Measurements from ENCODE around the gene ASB6. TPM values are rescaled to one million over a fixed set of nuclear protein-coding genes. Genes with fewer than 3 reads are reported as not detected.

ASB6 gene
- total RNA-seq, 2 experiments from 2014 or later: 25.0 to 26.4 TPM

DNA sequence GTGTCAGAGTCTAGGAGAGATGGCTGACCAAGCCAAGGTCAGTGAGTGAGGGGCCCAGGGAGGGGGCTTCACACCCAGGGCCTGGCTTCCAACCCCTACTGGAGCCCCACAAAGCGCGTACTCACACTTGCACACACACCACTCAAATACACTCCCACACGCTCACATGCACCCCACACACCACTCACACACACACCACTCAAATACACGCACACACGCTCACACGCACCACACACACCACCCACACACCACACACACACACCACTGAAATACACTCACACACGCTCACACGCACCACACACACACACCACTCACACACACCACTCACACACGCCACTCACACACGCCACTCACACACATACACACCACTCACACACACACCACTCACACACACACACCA is 5.7 kb upstream of the ASB6 start:
- CTCF ChIA-PET: no interaction called here
- DNase-seq (no peak), ATAC-seq (no peak)
- Mint-ChIP-seq H3K36me3 (no peaks in the 10 kb centered on the region), H3K27me3 (no peaks in the 10 kb centered on the region), H3K9me3 (ENCODE audit: low read depth) (no peaks in the 10 kb centered on the region), H3K4me3 (no peak overlapping the region), H3K27ac (no peak overlapping the region), H3K4me1 (peaks cover 2% of the 10 kb centered on the region)

DNA sequence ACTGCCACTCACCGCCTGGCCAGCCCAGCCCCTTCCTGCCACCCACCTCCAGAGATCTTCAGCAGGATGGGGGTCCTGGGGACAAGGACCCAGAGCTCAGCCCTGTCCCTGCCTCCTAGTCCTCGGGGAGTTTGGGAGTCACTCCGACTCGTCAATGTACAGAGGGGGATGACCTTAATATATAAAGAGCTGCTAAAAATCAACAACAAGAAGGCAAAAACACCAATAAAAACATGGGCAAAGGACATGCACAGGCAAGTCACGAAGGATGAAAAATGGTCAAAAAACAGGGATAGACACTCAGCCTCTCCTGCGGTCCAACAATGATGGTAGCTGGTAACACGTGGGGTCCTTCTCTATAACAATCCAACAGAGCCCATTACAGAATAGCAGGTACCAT is 4.7 kb upstream of the ASB6 start:
- peaks cover 5% of the 10 kb centered on the region for H3K4me1 Mint-ChIP-seq
- H3K4me3 Mint-ChIP-seq: no peak overlapping the region
- H3K9me3 Mint-ChIP-seq (ENCODE audit: low read depth): no peaks in the 10 kb centered on the region
- DNase-seq (no peak), ATAC-seq (no peak)
- no peak overlapping the region for H3K27ac Mint-ChIP-seq
- H3K36me3 Mint-ChIP-seq: no peaks in the 10 kb centered on the region
- CTCF ChIA-PET: interaction anchor here (0.9 to 1.0 kb wide), 2 partner anchors 16 to 91 kb away, joined by 3 read pairs; no protein-coding TSS in a partner anchor
- no peaks in the 10 kb centered on the region for H3K27me3 Mint-ChIP-seq

DNA sequence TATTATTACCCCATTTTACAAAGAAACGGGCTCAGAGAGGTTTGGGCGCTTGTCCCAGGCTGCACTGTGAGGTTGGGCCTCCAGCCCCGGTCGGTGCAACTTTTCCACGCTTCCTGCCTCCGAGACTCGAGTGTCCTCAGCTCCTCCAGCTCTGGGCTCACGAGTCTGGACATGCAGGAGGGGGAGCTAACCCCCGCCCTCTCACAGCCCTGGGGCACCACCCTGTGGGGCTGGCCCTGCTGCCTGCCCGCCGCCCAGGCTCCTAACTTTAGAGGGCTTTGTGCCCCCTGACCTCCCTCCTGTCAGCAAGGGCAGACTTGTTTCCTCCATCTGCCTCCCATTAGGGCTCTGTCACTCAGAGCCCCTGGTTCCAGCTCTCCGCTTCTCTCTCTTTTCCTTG is 4.3 kb upstream of the ASB6 start:
- no peaks in the 10 kb centered on the region for H3K36me3 Mint-ChIP-seq
- peaks cover 7% of the 10 kb centered on the region for H3K4me1 Mint-ChIP-seq
- H3K4me3 Mint-ChIP-seq: no peak overlapping the region
- no peaks in the 10 kb centered on the region for H3K27me3 Mint-ChIP-seq
- CTCF ChIA-PET: interaction anchor here (0.9 to 1.0 kb wide), 2 partner anchors 16 to 91 kb away, joined by 3 read pairs; no protein-coding TSS in a partner anchor
- DNase-seq: no peak
- no peak overlapping the region for H3K27ac Mint-ChIP-seq
- H3K9me3 Mint-ChIP-seq (ENCODE audit: low read depth): no peaks in the 10 kb centered on the region
- ATAC-seq: no peak

DNA sequence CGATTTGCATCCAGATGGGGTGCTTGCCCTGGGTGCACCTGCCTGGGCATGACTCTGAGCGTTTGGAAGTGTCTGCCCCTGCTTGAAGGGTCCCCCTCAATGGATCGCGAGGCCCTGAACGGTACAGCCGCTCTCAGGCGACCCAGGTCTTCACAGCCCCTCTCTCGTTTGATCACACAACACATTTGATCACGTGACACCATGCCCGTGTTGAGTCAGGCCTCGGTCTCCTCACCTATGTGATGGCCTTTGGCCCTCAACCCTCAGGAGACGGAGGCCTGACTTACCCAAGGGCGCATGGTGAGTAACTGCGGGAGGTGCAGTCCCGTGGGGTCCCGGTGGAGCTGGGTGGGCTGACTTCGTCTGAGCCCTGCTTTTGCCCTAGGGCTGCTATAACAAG is 3.0 kb upstream of the ASB6 start:
- Mint-ChIP-seq H3K9me3 (ENCODE audit: low read depth) (no peaks in the 10 kb centered on the region), H3K4me1 (peaks cover 18% of the 10 kb centered on the region)
- ATAC-seq: no peak

DNA sequence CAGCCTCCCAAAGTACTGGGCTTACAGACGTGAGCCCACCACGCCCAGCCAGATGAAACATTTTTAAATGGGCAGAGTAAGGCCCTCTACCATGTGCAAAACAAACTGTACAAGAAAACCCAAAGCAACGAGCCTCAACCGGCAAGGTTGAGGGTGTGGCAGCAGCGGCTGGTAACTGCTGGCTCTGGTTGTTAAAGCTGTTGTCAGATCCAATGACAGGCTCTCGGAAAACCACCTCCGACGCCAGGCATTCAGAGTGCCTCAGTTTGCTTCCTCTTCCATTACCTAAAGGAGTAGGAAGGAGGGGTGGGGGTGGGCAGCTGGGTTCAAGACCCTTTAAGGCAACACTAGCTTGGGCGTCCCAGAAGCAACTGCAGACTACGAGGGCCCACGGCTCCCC is 2.4 kb upstream of the ASB6 start:
- no peak overlapping the region for H3K27ac Mint-ChIP-seq
- H3K36me3 Mint-ChIP-seq: no peaks in the 10 kb centered on the region
- DNase-seq (no peak), ATAC-seq (no peak)
- no peak overlapping the region for H3K4me3 Mint-ChIP-seq
- H3K4me1 Mint-ChIP-seq: peaks cover 19% of the 10 kb centered on the region
- H3K27me3 Mint-ChIP-seq: no peaks in the 10 kb centered on the region
- no peaks in the 10 kb centered on the region for H3K9me3 Mint-ChIP-seq (ENCODE audit: low read depth)
- CTCF ChIA-PET: interaction anchor here (2.1 to 3.4 kb wide), 2 partner anchors 82 to 94 kb away, joined by 12 to 13 read pairs; no protein-coding TSS in a partner anchor

More for the DNA sequence above, 3.0 kb upstream of the ASB6 start:
- Mint-ChIP-seq H3K36me3 (no peaks in the 10 kb centered on the region), H3K27me3 (no peaks in the 10 kb centered on the region), H3K27ac (no peak overlapping the region), H3K4me3 (no peak overlapping the region)
- CTCF ChIA-PET: interaction anchor here (3.4 kb wide), 1 partner anchor 93 kb away, joined by 12 read pairs; no protein-coding TSS in a partner anchor
- no peak for DNase-seq

DNA sequence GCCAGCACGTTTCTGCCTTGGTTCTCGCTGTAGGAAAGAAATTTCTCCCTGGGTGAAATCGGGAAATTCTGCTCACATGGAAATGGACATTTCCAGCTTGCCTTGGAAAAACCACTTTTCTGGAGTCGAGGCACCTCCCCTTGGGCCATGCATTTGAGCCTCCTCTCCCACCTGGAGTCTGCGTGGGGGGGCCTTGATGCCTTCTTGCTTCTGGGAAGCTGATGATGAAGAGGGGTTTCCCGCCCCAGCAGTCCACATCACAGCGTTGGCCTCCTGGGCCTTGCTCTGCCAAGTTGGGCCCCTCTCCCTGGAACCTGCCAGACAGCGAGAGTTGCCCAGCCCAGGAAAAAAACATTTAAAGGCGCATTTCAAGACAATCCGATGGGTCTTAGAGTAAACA is 1.8 kb upstream of the ASB6 start:
- ATAC-seq (no peak), DNase-seq (no peak)
- Mint-ChIP-seq H3K4me3 (no peak overlapping the region), H3K36me3 (no peaks in the 10 kb centered on the region), H3K27me3 (no peaks in the 10 kb centered on the region), H3K4me1 (peaks cover 19% of the 10 kb centered on the region), H3K9me3 (ENCODE audit: low read depth) (no peaks in the 10 kb centered on the region), H3K27ac (no peak overlapping the region)
- CTCF ChIA-PET: interaction anchor here (0.8 to 5.3 kb wide), 9 partner anchors 18 to 512 kb away, joined by 3 to 48 read pairs (median 3); partner anchors contain the start of gene NTMT1

DNA sequence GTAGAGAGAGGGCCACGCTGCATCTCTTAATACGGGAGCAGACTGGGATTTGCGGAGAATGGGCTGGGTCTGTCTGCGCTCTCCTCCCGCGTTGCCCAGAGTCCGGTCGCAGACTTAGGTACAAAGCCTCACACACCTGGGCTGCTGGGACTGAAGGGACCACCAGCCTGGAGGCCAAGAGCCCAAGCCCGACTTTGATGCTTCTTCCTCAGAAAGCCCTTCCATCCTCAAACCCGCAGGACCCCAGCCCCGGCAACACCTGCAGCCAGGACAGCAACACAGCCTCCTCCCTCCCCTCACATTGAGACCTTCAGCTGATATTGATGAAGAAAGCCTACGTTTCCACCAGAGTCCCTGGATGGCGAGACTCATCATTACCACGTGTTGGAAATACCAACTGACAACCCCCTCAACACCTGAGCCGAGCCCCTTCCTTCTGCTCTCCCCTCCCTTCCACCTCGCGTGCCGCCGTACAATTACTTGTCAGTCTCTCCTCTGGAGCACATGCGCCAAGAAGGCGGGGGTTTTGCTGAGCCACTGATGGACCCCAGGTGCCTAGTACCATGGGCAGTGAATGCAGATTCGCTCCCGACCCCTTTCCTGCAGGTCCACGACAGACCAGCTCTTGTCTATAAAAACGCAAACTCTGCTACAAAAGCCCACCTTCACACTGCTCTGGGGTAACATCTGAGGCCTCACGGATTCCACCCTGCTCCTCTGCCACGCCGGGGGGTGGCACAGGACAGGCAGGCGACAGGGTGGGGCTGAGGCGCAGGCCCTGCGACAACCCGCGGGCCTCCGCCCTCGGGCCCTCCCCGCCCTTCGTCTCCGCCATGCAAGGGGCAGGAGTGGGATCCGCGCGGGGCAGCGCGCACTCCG is 841 bp downstream of the ASB6 start:
- DNase-seq (peak; percentile 50), ATAC-seq (peak; percentile 47)
- Mint-ChIP-seq H3K9me3 (ENCODE audit: low read depth) (no peaks in the 10 kb centered on the region), H3K4me1 (peaks cover 21% of the 10 kb centered on the region), H3K27ac (peak overlapping the region; percentile 80), H3K36me3 (peaks cover 10% of the 10 kb centered on the region), H3K27me3 (no peaks in the 10 kb centered on the region), H3K4me3 (peak overlapping the region; percentile 83)
- CTCF ChIA-PET: interaction anchor here (1.0 to 5.3 kb wide), 6 partner anchors 11 to 467 kb away, joined by 3 to 48 read pairs (median 6); partner anchors contain the start of gene NTMT1

DNA sequence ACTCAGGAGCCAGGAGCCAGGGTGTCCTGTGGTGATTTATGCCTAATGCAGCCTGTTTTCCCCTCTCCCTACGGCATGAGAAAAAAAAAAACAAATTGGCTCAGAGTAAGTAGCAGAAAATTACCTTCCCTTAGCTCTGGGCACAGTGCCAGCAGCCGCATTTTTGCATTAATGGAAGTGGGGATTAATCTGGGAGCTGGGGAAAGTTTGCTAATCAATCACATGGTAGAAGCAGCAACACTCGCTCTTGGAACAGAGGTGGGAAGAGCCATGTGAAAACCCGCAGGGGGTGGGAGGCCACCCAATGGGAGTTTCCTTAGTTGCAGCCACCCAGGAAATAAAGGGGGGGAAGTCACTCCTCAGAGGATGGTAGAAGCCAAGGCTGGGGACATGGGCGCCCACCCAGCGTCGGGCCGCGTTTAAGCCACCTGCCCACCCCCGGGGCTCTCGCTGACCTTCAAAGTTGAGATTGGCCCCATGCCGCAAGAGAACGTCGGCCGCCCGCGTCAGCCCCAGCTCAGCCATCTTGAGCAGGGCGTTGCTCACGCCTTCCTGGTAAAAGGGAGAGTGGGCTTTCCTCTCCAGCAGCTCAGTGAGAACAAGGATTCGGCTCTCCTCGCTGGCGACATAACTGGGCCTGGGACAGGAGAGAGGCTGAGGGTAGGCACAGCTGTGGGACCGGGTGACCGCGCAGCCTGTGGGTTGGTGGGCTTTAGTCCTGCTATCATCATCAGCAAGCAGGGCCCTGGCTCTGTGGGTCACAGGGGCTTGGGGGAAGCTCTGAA is 1.7 kb downstream of the ASB6 start:
- H3K4me1 Mint-ChIP-seq: peaks cover 21% of the 10 kb centered on the region
- DNase-seq (no peak), ATAC-seq (no peak)
- no peaks in the 10 kb centered on the region for H3K9me3 Mint-ChIP-seq (ENCODE audit: low read depth)
- peak overlapping the region; percentile 3 for H3K27ac Mint-ChIP-seq
- peak overlapping the region; percentile 83 for H3K4me3 Mint-ChIP-seq
- no peaks in the 10 kb centered on the region for H3K27me3 Mint-ChIP-seq
- CTCF ChIA-PET: interaction anchor here (1.0 to 5.3 kb wide), 8 partner anchors 11 to 508 kb away, joined by 3 to 48 read pairs (median 5); partner anchors contain the start of gene NTMT1
- peaks cover 11% of the 10 kb centered on the region for H3K36me3 Mint-ChIP-seq

DNA sequence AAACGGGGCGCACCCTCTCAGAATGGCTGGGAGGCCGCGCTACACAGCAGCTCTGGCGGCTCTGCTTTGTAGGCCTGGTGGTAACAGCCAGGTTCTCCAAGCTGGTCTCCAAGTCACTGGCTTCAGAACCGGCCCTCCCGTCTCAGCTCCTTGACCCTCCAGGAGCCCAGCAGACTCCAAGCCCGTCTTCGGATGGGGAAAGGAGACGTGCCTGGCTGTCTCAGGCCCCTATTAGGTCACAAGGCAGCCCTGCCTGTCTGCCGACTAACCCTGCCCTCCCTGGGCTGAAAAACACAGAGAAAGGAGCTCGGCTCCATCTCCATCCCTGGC is 2.2 kb downstream of the ASB6 start:
- Mint-ChIP-seq H3K27ac (no peak overlapping the region), H3K4me3 (no peak overlapping the region), H3K4me1 (peaks cover 21% of the 10 kb centered on the region), H3K27me3 (no peaks in the 10 kb centered on the region), H3K36me3 (peaks cover 16% of the 10 kb centered on the region), H3K9me3 (ENCODE audit: low read depth) (no peaks in the 10 kb centered on the region)
- CTCF ChIA-PET: interaction anchor here (0.6 to 5.3 kb wide), 6 partner anchors 14 to 1174 kb away, joined by 3 to 48 read pairs (median 4); partner anchors contain the start of gene NTMT1
- ATAC-seq (no peak), DNase-seq (no peak)

DNA sequence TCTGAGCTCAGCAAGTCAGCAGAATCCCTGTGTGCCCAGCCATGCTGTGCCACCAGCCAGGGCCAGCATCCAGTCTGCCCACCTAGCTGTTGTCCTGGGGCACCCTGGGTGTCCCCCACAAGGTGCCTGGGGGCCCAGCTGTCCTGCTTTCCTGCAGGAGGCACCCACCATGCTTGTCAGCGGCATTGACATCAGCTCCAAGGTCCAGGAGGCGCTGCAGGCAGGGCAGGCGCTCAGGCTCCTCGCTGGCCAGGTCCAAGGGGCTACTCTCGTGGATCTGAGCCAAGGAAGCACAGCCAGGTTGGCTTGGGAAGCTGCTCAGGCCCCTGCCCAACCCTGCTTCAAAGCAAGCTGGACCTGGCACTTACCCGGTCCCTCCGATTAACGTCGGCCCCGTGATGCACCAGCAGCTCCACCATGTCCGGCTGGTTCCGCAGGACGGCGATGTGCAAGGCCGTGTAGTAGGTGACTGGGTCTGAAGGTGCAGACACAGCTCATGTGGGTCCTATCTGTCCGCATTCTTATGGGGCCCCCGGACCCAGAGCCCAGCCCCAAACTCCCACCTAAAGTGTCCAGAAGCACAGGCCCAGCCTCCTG is 2.8 kb downstream of the ASB6 start:
- H3K36me3 Mint-ChIP-seq: peaks cover 17% of the 10 kb centered on the region
- no peaks in the 10 kb centered on the region for H3K9me3 Mint-ChIP-seq (ENCODE audit: low read depth)
- CTCF ChIA-PET: interaction anchor here (0.6 to 5.3 kb wide), 6 partner anchors 13 to 1174 kb away, joined by 3 to 48 read pairs (median 4); partner anchors contain the start of gene NTMT1
- H3K4me3 Mint-ChIP-seq: no peak overlapping the region
- DNase-seq: no peak
- no peaks in the 10 kb centered on the region for H3K27me3 Mint-ChIP-seq
- H3K27ac Mint-ChIP-seq: no peak overlapping the region
- peaks cover 21% of the 10 kb centered on the region for H3K4me1 Mint-ChIP-seq
- ATAC-seq: no peak

DNA sequence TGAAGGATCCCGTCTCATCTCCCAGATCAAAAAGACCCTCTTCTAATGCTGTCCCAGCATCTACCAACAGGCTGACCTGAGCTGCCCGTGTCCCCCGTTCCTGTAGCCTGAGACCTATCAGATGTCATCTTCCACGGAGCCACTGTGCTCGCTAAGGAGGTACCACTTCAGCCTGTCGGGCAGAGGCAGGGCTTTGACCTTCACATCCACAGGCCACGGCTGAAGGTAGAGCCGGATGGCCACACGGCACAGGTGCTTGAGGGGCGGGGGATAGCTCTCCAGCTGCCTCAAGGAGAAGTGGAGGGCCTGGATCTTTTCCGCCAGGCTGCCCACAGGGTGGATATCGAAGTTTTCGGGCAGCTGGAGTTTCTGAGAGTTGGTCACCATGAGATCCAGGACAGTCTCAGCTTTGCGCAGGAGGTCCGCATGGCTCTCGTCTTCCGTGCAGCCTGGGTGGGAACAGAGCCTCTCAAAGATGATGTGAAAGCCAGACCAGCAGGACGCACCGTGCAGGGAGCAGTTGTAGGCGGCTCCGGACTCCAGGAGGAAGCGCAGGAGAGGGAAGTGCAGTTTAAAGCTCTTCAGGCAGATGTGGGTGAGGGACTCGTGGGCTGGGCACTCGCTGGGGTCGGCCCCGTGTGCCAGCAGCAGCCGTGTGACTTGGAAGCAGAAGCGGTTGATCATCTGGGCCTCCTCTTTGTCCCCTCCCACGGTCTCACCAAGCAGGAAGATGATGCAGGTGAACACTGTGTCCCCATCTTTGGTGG is 4.1 kb downstream of the ASB6 start:
- Mint-ChIP-seq H3K4me3 (no peak overlapping the region), H3K27ac (no peak overlapping the region), H3K4me1 (peaks cover 21% of the 10 kb centered on the region), H3K36me3 (peaks cover 19% of the 10 kb centered on the region), H3K9me3 (ENCODE audit: low read depth) (no peaks in the 10 kb centered on the region), H3K27me3 (no peaks in the 10 kb centered on the region)
- ATAC-seq (no peak), DNase-seq (no peak)
- CTCF ChIA-PET: interaction anchor here (1.7 kb wide), 1 partner anchor 14 kb away, joined by 5 read pairs; no protein-coding TSS in a partner anchor

DNA sequence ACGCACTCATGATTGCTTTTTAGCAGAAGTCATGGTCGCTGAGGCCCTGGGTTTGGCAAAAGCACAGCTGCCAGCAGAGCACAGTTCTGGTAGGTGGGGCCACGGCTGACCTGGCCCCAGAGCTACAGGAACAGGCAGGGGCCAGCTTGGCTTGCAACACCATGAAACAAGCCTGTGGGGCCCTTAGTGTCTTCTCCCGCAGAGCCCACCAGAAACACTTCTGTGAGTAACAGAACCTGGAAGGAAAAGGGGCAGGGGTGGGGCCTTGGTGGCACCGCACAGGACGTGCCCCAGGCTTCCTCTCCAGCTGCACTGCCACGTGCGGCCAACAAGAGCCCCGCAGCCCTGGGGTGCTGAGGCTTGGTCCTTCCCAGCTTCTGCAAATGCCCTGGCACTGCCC is 4.8 kb downstream of the ASB6 start:
- no peaks in the 10 kb centered on the region for H3K27me3 Mint-ChIP-seq
- H3K4me3 Mint-ChIP-seq: no peak overlapping the region
- DNase-seq: no peak

More for the DNA sequence above, 4.8 kb downstream of the ASB6 start:
- CTCF ChIA-PET: interaction anchor here (1.7 kb wide), 1 partner anchor 13 kb away, joined by 5 read pairs; no protein-coding TSS in a partner anchor
- Mint-ChIP-seq H3K27ac (no peak overlapping the region), H3K4me1 (peaks cover 18% of the 10 kb centered on the region), H3K36me3 (peaks cover 19% of the 10 kb centered on the region), H3K9me3 (ENCODE audit: low read depth) (no peaks in the 10 kb centered on the region)
- ATAC-seq: no peak

Measured in activated CD8-positive, alpha-beta memory T cell treated with anti-CD3 and anti-CD28 coated beads, Interleukin-2, amount 10 ng/mL, durations not matched to agents 7 days and 5 days (primary cell).